ENCODE results near the gene PRPF31.

- TF ChIP-seq CTCF (conservative IDR thresholded peaks at IDR 0.05; ENCODE audit: low read length), result 0 out of 2 replicates have a peak, but pooled peaks have one; percentile 11
- no peak for TF ChIP-seq EZH2phosphoT487 (IDR thresholded peaks at IDR 0.05; ENCODE audit: borderline replicate concordance)
Observed at GRCh38 chr19:54172471-54173358, 57.2 kb downstream of the PRPF31 start, which contains the start of gene TMC4.

All from Loucy (cell line).